HuH-7 (cell line): Measurements from ENCODE around the gene CNOT1.

Experiments used
- DNase-seq: peaks from one replicate; pipeline ENCODE4 v3.0.0; 2011; ENCODE audit warnings: low spot score

The CNOT1 gene

GRCh38 chr16:58485184-58485887 is 144.3 kb downstream of the CNOT1 start:
- DNase-seq, result no peak

DNA sequence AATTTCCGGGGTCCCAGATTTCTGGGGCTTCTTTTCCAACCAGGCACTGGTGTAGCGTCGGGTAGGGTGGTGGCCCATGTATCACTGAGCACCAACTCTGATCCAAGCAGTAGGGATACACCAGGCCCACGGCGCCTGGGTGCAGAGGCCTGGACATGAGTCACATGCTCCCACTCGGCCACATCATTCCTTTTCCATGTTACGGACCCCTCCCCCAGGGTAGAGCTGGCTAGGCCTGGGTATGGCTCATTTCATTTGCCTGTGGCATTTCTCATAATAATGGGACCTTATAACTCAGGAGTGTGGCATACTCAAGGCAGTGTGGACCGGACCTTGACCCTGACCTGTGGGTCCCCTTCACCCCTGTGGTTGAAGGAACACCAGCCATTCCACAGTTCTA is 147.7 kb downstream of the CNOT1 start:
- DNase-seq, result no peak

GRCh38 chr16:58481226-58481869 is 148.3 kb downstream of the CNOT1 start:
- no peak for DNase-seq

- DNase-seq, result no peak
These were observed 151.2 kb downstream of the CNOT1 start for GRCh38 chr16:58478427-58478826.

DNA sequence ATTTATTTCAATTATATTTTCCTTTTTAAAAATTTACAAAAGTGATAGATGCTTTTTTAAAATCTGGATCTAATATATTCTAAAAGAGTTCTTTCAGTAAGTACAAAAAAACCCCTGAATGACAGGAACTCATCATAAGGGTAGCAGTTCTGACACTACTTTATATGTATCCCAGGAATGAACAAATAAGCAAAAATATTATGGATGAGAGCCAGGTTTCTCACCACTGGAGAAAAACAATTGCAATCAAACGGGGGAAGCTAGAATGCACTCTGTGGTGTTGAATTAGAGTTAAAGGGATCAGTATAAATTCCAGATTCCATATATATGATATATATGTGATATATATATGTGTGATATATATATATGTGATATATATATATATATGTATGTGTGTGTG is 152.8 kb downstream of the CNOT1 start:
- no peak for DNase-seq

DNA sequence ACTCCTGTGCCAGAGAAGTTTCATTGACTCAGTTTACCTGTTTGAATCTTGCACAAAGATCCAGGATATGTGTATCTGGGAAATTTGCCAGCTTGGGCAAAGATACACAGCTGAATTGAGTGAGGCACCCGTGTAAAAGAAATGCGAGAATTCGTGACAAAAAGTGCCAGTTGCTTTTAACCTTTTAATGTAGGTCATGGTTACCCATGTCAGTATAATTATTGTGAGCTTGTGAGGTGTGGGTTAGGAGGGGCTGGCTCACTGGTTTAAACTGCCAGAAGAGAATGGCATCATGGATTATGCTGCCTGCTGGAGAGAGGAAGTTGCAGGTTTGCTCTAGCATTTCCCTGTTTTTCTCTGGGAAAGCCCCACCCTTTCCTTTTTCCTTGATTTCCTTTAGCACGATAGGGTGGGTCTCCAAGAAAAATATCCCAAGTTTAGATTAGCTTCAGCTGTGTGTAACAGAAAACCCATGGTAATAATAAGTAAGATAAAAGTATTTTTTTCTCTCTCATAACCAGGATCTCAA is 154.5 kb downstream of the CNOT1 start:
- no peak for DNase-seq

GRCh38 chr16:58474296-58474695 is 155.3 kb downstream of the CNOT1 start:
- DNase-seq, result no peak

GRCh38 chr16:58472827-58473226 is 156.8 kb downstream of the CNOT1 start:
- no peak for DNase-seq

GRCh38 chr16:58472266-58472665 is 157.4 kb downstream of the CNOT1 start:
- DNase-seq, result no peak

- DNase-seq, result no peak
These were observed 158.2 kb downstream of the CNOT1 start for GRCh38 chr16:58471209-58471975.
